Vagina (tissue), 2 donors: ENCODE results near the gene PARVG. TPM values are rescaled to one million over a fixed set of nuclear protein-coding genes. Genes with fewer than 3 reads are reported as not detected.
A peak's percentile ranks its signal among the peaks of the same experiment; 100 is the strongest.

ENCODE experiments used
- DNase-seq, 2 donors: peaks; one replicate each; pipeline ENCODE4 v3.0.0-alpha.2; 2017; ENCODE audit errors: extremely low spot score in 2 of 2
- H3K27ac ChIP-seq: fragments of 200-600 bp; sonication (generic); one replicate; pipeline ENCODE4 v1.5.1; 2019
- H3K27me3 ChIP-seq: fragments of 200-600 bp; sonication (generic); one replicate; pipeline ENCODE4 v1.5.1; 2019
- H3K36me3 ChIP-seq, 2 donors: fragments of 200-600 bp; sonication (generic); one replicate each; pipeline ENCODE4 v1.5.1; 2017 to 2019
- H3K4me1 ChIP-seq: fragments of 200-600 bp; sonication (generic); one replicate; pipeline ENCODE4 v1.5.1; 2019
- H3K4me3 ChIP-seq, 2 donors: fragments of 200-600 bp; sonication (generic); 1 replicate in 1 of 2; 2 replicates in 1 of 2; pipeline ENCODE4 v1.5.1; 2016 to 2019
- H3K9me3 ChIP-seq: fragments of 200-600 bp; sonication (generic); one replicate; pipeline ENCODE4 v1.5.1; 2019
- CTCF ChIP-seq, 3 experiments: fragments of 450-650 bp in 2 of 3; fragments of 200-600 bp in 1 of 3; sonication (generic) in 1 of 3; IDR thresholded peaks; one replicate each; pipeline ENCODE4 v1.5.1; 2017 to 2019; ENCODE audit warnings: antibody characterized with exemption in 3 of 3, mild to moderate bottlenecking in 2 of 3, moderate library complexity in 2 of 3
- POLR2A ChIP-seq, 2 donors: fragments of 450-650 bp; IDR thresholded peaks; one replicate each; pipeline ENCODE4 v1.6.1; 2017; ENCODE audit warnings: antibody characterized with exemption in 2 of 2, mild to moderate bottlenecking in 2 of 2, moderate library complexity in 2 of 2
- POLR2AphosphoS5 ChIP-seq, 2 donors: sonication (generic); formaldehyde crosslinking; IDR thresholded peaks; one replicate each; pipeline ENCODE4 v1.9.0; 2017; ENCODE audit warnings: antibody characterized with exemption in 2 of 2, mild to moderate bottlenecking in 2 of 2, low read depth in 1 of 2; ENCODE audit not compliant: insufficient read depth in 1 of 2
- intact Hi-C: fragments of 100-400 bp; cut with DNase I; formaldehyde crosslinking; loops from one replicate; pipeline ENCODE4 v1.15.1; 2023
- total RNA-seq: library from RNA; depleted of rRNA; stranded (reverse); fragments of >200 nt; gene quantifications from one replicate; pipeline ENCODE4 v1.2.3, GENCODE V29; 2016

PARVG gene
- total RNA-seq, 1 donor from 2014 or later: 29.5 TPM

GRCh38 chr22:44201665-44202064 is 20.9 kb downstream of the PARVG start:
- no peak for DNase-seq
- intact Hi-C loops: no loop called here
- no peaks in the 10 kb centered on the region for H3K9me3 ChIP-seq
- H3K4me1 ChIP-seq: peaks cover 5% of the 10 kb centered on the region
- H3K4me3 ChIP-seq: no peak overlapping the region
- no peaks in the 10 kb centered on the region for H3K27me3 ChIP-seq
- H3K27ac ChIP-seq: no peak overlapping the region
- TF ChIP-seq CTCF (IDR thresholded peaks at IDR 0.05) (no peak), POLR2AphosphoS5 (IDR thresholded peaks at IDR 0.05; ENCODE audit: insufficient read depth in 1 of 2, low read depth in 1 of 2) (no peak), POLR2A (IDR thresholded peaks at IDR 0.05) (no peak)
- no peaks in the 10 kb centered on the region for H3K36me3 ChIP-seq

- intact Hi-C loops: no loop called here
- H3K36me3 ChIP-seq: no peaks in the 10 kb centered on the region
- H3K4me3 ChIP-seq: no peak overlapping the region
- no peak for TF ChIP-seq CTCF (IDR thresholded peaks at IDR 0.05)
- H3K27ac ChIP-seq: peak overlapping the region; percentile 8
- no peaks in the 10 kb centered on the region for H3K27me3 ChIP-seq
- peaks cover 5% of the 10 kb centered on the region for H3K4me1 ChIP-seq
- no peak for DNase-seq
- H3K9me3 ChIP-seq: no peaks in the 10 kb centered on the region
Measured at GRCh38 chr22:44202261-44202789, 21.6 kb downstream of the PARVG start.

DNA sequence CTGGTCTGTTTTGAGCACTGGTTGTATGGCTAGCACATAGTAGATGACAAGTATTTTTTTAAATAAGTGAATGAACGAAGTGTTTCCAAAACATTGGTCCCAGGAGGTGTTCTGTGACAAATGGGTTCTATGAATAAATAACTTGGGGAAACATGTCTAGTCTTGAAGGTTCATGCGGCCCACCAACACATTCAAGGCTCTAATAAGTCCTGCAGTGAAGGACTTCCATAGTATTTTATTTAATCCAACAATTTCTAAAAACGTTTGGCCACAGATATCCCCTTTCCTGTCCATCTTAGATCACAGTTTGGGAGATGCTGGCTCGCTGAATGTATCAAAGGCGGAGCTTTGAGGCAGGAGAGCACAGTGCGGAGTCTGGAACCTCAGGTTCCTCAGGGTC is 22.5 kb downstream of the PARVG start:
- no peak for DNase-seq
- Histone ChIP-seq H3K27ac (no peak overlapping the region), H3K36me3 (no peaks in the 10 kb centered on the region), H3K27me3 (no peaks in the 10 kb centered on the region), H3K4me1 (peaks cover 5% of the 10 kb centered on the region), H3K4me3 (no peak overlapping the region), H3K9me3 (no peaks in the 10 kb centered on the region)
- intact Hi-C loops: no loop called here
- TF ChIP-seq POLR2A (IDR thresholded peaks at IDR 0.05) (no peak), CTCF (IDR thresholded peaks at IDR 0.05) (no peak), POLR2AphosphoS5 (IDR thresholded peaks at IDR 0.05; ENCODE audit: insufficient read depth in 1 of 2, low read depth in 1 of 2) (no peak)

- intact Hi-C loops: no loop called here
- Histone ChIP-seq H3K9me3 (no peaks in the 10 kb centered on the region), H3K27me3 (no peaks in the 10 kb centered on the region), H3K36me3 (no peaks in the 10 kb centered on the region), H3K4me1 (peaks cover 5% of the 10 kb centered on the region), H3K27ac (no peak overlapping the region), H3K4me3 (no peak overlapping the region)
- DNase-seq: no peak
- no peak for TF ChIP-seq CTCF (IDR thresholded peaks at IDR 0.05)
- no peak for TF ChIP-seq POLR2A (IDR thresholded peaks at IDR 0.05)
- no peak for TF ChIP-seq POLR2AphosphoS5 (IDR thresholded peaks at IDR 0.05; ENCODE audit: insufficient read depth in 1 of 2, low read depth in 1 of 2)
Measured at GRCh38 chr22:44204739-44205515, 24.2 kb downstream of the PARVG start.
